Measurements from ENCODE around the gene IL18.

GRCh38 chr11:112172362-112172994 is 8.6 kb upstream of the IL18 start:
- TF ChIP-seq CTCF (conservative IDR thresholded peaks at IDR 0.05; ENCODE audit: low read length) (no peak), EZH2phosphoT487 (IDR thresholded peaks at IDR 0.05; ENCODE audit: borderline replicate concordance, low read depth, low read length) (no peak)

Measured in OCI-LY7 (cell line).